HG02588 (cell line): Measurements from ENCODE around the gene FGF5.
"Not testable (repeated sequence)": the region's sequence is repeated elsewhere in the genome, so short reads cannot be mapped to it uniquely, and the experiment has no call there.

ENCODE experiments used
- ATAC-seq: cut with Tn5 transposase; IDR thresholded peaks from one replicate; pipeline ENCODE4 v1.9.1; 2021; ENCODE audit warnings: mild to moderate bottlenecking, moderate library complexity; ENCODE audit not compliant: unreplicated experiment

The FGF5 gene

GRCh38 chr4:80253510-80253909 lies 13.0 kb upstream of the FGF5 start:
- ATAC-seq, result no peak

- ATAC-seq, result no peak
Measured at GRCh38 chr4:80254114-80254513, 12.3 kb upstream of the FGF5 start.

GRCh38 chr4:80255329-80256095 lies 11.0 kb upstream of the FGF5 start:
- ATAC-seq, result no peak

GRCh38 chr4:80257851-80258250 lies 8.6 kb upstream of the FGF5 start:
- no peak for ATAC-seq

- no peak for ATAC-seq
Measured at GRCh38 chr4:80259012-80259411, 7.5 kb upstream of the FGF5 start.

- no peak for ATAC-seq
Measured at GRCh38 chr4:80259817-80260216, 6.6 kb upstream of the FGF5 start.

GRCh38 chr4:80261989-80262600 lies 4.4 kb upstream of the FGF5 start:
- ATAC-seq, result no peak

GRCh38 chr4:80263541-80264351 lies 2.7 kb upstream of the FGF5 start:
- ATAC-seq, result no peak

- ATAC-seq, result no peak
Measured at GRCh38 chr4:80264352-80264647, 2.2 kb upstream of the FGF5 start.

- no peak for ATAC-seq
Measured at GRCh38 chr4:80264825-80265224, 1.6 kb upstream of the FGF5 start.

- ATAC-seq, result no peak
Measured at GRCh38 chr4:80265571-80266252, 752 bp upstream of the FGF5 start.

- no peak for ATAC-seq
Measured at GRCh38 chr4:80266902-80267380, 477 bp downstream of the FGF5 start.

GRCh38 chr4:80268081-80268823 lies 1.8 kb downstream of the FGF5 start:
- ATAC-seq, result no peak

GRCh38 chr4:80268936-80269335 lies 2.5 kb downstream of the FGF5 start:
- ATAC-seq, result no peak

GRCh38 chr4:80270321-80270720 lies 3.9 kb downstream of the FGF5 start:
- no peak for ATAC-seq

GRCh38 chr4:80270868-80271267 lies 4.4 kb downstream of the FGF5 start:
- no peak for ATAC-seq

- ATAC-seq, result no peak
Measured at GRCh38 chr4:80271801-80272200, 5.3 kb downstream of the FGF5 start.

GRCh38 chr4:80276931-80277330 lies 10.5 kb downstream of the FGF5 start:
- no peak for ATAC-seq

- ATAC-seq, result no peak
Measured at GRCh38 chr4:80279751-80280150, 13.3 kb downstream of the FGF5 start.

- ATAC-seq, result no peak
Measured at GRCh38 chr4:80286451-80286850, 20.0 kb downstream of the FGF5 start.

GRCh38 chr4:80290665-80291064 lies 24.2 kb downstream of the FGF5 start:
- not testable (repeated sequence) for ATAC-seq
